Stimulated activated CD8-positive, alpha-beta memory T cell treated with anti-CD3 and anti-CD28 coated beads, Interleukin-2, amount 100 ng/mL, for 48 hours (primary cell): ENCODE results near the gene RIPOR3.
"Not testable (repeated sequence)": the region's sequence is repeated elsewhere in the genome, so short reads cannot be mapped to it uniquely, and the experiment has no call there.

Source experiments
- DNase-seq, 2 donors: peaks; one replicate each; pipeline ENCODE4 v3.0.0-alpha.2; 2020; ENCODE audit warnings: low read depth in 2 of 2

Gene RIPOR3

GRCh38 chr20:50680105-50680960 lies 11.0 kb downstream of the RIPOR3 start:
- no peak for DNase-seq

- no peak for DNase-seq
Measured at GRCh38 chr20:50679753-50680104, 11.6 kb downstream of the RIPOR3 start.

- DNase-seq = no peak
Measured at GRCh38 chr20:50678169-50678898, 13.0 kb downstream of the RIPOR3 start.

GRCh38 chr20:50676858-50677257 lies 14.5 kb downstream of the RIPOR3 start:
- DNase-seq = no peak

- DNase-seq = not testable (repeated sequence)
Measured at GRCh38 chr20:50676377-50676731, 15.0 kb downstream of the RIPOR3 start.

GRCh38 chr20:50675671-50676376 lies 15.5 kb downstream of the RIPOR3 start:
- no peak for DNase-seq

- DNase-seq = no peak
Measured at GRCh38 chr20:50674138-50674825, 17.1 kb downstream of the RIPOR3 start.

GRCh38 chr20:50673466-50674137 lies 17.7 kb downstream of the RIPOR3 start:
- DNase-seq = no peak

GRCh38 chr20:50673146-50673465 lies 18.2 kb downstream of the RIPOR3 start:
- no peak for DNase-seq

- DNase-seq = no peak
Measured at GRCh38 chr20:50672400-50673145, 18.8 kb downstream of the RIPOR3 start.

- no peak for DNase-seq
Measured at GRCh38 chr20:50671626-50672025, 19.7 kb downstream of the RIPOR3 start.

- DNase-seq = not testable (repeated sequence)
Measured at GRCh38 chr20:50671010-50671409, 20.3 kb downstream of the RIPOR3 start.

- no peak for DNase-seq
Measured at GRCh38 chr20:50670126-50670862, 21.0 kb downstream of the RIPOR3 start.

GRCh38 chr20:50668798-50669197 lies 22.5 kb downstream of the RIPOR3 start:
- DNase-seq = no peak

GRCh38 chr20:50668326-50668725 lies 23.0 kb downstream of the RIPOR3 start:
- no peak for DNase-seq

GRCh38 chr20:50666709-50667298 lies 24.5 kb downstream of the RIPOR3 start:
- DNase-seq = no peak

- no peak for DNase-seq
Measured at GRCh38 chr20:50664254-50664653, 27.1 kb downstream of the RIPOR3 start.

GRCh38 chr20:50663095-50663821 lies 28.1 kb downstream of the RIPOR3 start:
- DNase-seq = no peak
